ENCODE results near the gene RDH8. TPM values are rescaled to one million over a fixed set of nuclear protein-coding genes. Genes with fewer than 3 reads are reported as not detected.

Gene RDH8
- total RNA-seq, 1 experiment from 2014 or later, result not detected

DNA sequence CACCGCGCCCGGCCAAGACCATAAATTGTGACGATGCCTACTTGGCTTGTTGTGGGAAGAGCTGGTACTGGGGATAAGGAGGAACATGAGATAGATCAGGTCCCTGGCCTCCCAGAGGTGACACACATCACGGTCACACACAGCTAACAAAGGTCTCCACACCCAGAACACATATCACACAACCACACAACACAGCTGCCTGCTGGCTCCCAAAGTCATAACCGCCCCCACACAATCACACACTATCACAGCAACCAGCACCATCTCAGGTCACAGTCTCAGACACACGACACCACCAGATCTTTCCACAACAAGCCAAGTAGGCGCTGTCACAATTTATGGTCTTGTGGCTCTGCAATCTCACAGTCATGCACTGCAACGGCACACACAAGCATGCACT lies 8.7 kb upstream of the RDH8 start:
- Histone ChIP-seq H4K5ac (ENCODE audit: insufficient read length, low read depth, low read length) (no peak overlapping the region), H2BK5ac (ENCODE audit: insufficient read length, low read length) (no peak overlapping the region), H3K27ac (ENCODE audit: insufficient read length, low read depth, low read length) (no peak overlapping the region), H4K20me1 (ENCODE audit: control insufficient read depth, insufficient read depth, insufficient read length) (no peaks in the 10 kb centered on the region), H3K18ac (ENCODE audit: insufficient read length, low read depth, low read length) (no peak overlapping the region), H4K91ac (ENCODE audit: insufficient read length, low read depth, low read length) (no peak overlapping the region), H2BK20ac (ENCODE audit: low read depth, low read length, poor library complexity, severe bottlenecking) (no peak overlapping the region), H3K79me2 (ENCODE audit: insufficient read depth, low read length) (no peaks in the 10 kb centered on the region), H3K14ac (ENCODE audit: insufficient read depth, low read length) (no peak overlapping the region), H3K9ac (ENCODE audit: extremely low read depth, insufficient read length, low read length) (no peak overlapping the region), H3K4me2 (ENCODE audit: insufficient read depth, insufficient read length, low read length) (no peak overlapping the region), H2AK5ac (ENCODE audit: insufficient read length, low read length) (no peak overlapping the region), H3K23me2 (ENCODE audit: insufficient read length, low read depth, low read length, poor library complexity, severe bottlenecking) (no peaks in the 10 kb centered on the region), H3K23ac (ENCODE audit: insufficient read length, low read depth, low read length) (no peak overlapping the region), H3K56ac (ENCODE audit: insufficient read length, low read depth, low read length) (no peak overlapping the region), H3K4ac (ENCODE audit: low read depth, low read length) (no peak overlapping the region), H3K27me3 (ENCODE audit: insufficient read depth, low read length) (peaks cover 1% of the 10 kb centered on the region; the same call in 1 of the 2 replicates), H2BK15ac (ENCODE audit: low read depth, low read length) (no peak overlapping the region), H3K79me1 (ENCODE audit: insufficient read depth, low read depth, low read length, poor library complexity, severe bottlenecking) (no peaks in the 10 kb centered on the region), H3K9me3 (ENCODE audit: control insufficient read depth, low read depth, low read length) (no peaks in the 10 kb centered on the region), H4K8ac (replicated peaks; ENCODE audit: insufficient read length, low read depth, low read length) (no peak overlapping the region), H2BK120ac (ENCODE audit: low read depth, low read length, poor library complexity, severe bottlenecking) (no peak overlapping the region), H2AFZ (ENCODE audit: low read length) (no peak overlapping the region), H2BK12ac (ENCODE audit: insufficient read length, low read depth, low read length) (no peak overlapping the region), H3T11ph (ENCODE audit: low read length) (no peak overlapping the region), H3K4me1 (ENCODE audit: insufficient read depth, low read length) (peaks cover 2% of the 10 kb centered on the region; the same call in 1 of the 2 replicates)
- no CpG with 5 or more reads among the region's 9 CpGs for WGBS (ENCODE audit: extremely low coverage, insufficient read length, low lambda C conversion rate)
- Mint-ChIP-seq H3K4me1 (peaks cover 20 to 26% of the 10 kb centered on the region in 2 experiments), H3K27me3 (ENCODE audit: low read depth) (peaks cover 49% of the 10 kb centered on the region), H3K36me3 (ENCODE audit: insufficient read depth in 1 of 3, low read depth in 3 of 3) (no peaks in the 10 kb centered on the region), H3K27ac (no peak overlapping the region), H3K9me3 (peaks cover under 1 to 1% of the 10 kb centered on the region in 2 experiments; a peak in 2 of 5 replicates), H3K4me3 (no peak overlapping the region)
- no peak for DNase-seq
- TF ChIP-seq, protein P1, sequence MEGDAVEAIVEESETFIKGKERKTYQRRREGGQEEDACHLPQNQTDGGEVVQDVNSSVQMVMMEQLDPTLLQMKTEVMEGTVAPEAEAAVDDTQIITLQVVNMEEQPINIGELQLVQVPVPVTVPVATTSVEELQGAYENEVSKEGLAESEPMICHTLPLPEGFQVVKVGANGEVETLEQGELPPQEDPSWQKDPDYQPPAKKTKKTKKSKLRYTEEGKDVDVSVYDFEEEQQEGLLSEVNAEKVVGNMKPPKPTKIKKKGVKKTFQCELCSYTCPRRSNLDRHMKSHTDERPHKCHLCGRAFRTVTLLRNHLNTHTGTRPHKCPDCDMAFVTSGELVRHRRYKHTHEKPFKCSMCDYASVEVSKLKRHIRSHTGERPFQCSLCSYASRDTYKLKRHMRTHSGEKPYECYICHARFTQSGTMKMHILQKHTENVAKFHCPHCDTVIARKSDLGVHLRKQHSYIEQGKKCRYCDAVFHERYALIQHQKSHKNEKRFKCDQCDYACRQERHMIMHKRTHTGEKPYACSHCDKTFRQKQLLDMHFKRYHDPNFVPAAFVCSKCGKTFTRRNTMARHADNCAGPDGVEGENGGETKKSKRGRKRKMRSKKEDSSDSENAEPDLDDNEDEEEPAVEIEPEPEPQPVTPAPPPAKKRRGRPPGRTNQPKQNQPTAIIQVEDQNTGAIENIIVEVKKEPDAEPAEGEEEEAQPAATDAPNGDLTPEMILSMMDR (conservative IDR thresholded peaks at IDR 0.05), result no peak
